SU-DHL-6 (cell line): Measurements from ENCODE around the gene MEGF10.

Experiments used
- H2AFZ ChIP-seq: fragments of 200-600 bp; sonication (generic); 2 replicates; pipeline ENCODE4 v1.6.1; 2014; ENCODE audit warnings: low read depth, mild to moderate bottlenecking, moderate library complexity, mixed read lengths, antibody characterized with exemption, low read length; ENCODE audit not compliant: severe bottlenecking
- H3F3A ChIP-seq: fragments of 200-600 bp; shearing (Covaris generic); 2 replicates; pipeline ENCODE4 v1.6.0; 2016; ENCODE audit warnings: antibody characterized with exemption, mild to moderate bottlenecking; ENCODE audit not compliant: insufficient read depth
- H3K27ac ChIP-seq: fragments of 200-600 bp; sonication (generic); 2 replicates; pipeline ENCODE4 v1.5.1; 2016; ENCODE audit warnings: low read depth, mild to moderate bottlenecking, low read length, moderate library complexity, mixed read lengths
- H3K27me3 ChIP-seq: fragments of 200-600 bp; sonication (generic), shearing (Covaris generic); 2 replicates; pipeline ENCODE4 v1.6.0; 2014; ENCODE audit warnings: mild to moderate bottlenecking, low read length
- H3K36me3 ChIP-seq: fragments of 200-600 bp; sonication (generic); 2 replicates; pipeline ENCODE4 v1.6.1; 2014; ENCODE audit warnings: mild to moderate bottlenecking, low read length, mixed read lengths
- H3K4me2 ChIP-seq: fragments of 300-600, 200-600 bp; shearing (Covaris generic), sonication (generic); 2 replicates; pipeline ENCODE4 v1.6.0; 2014; ENCODE audit warnings: low read length, low read depth, mild to moderate bottlenecking; ENCODE audit not compliant: poor library complexity, severe bottlenecking
- H3K4me3 ChIP-seq: fragments of 200-600 bp; sonication (generic); 2 replicates; pipeline ENCODE4 v1.5.1; 2014; ENCODE audit warnings: antibody characterized with exemption, low read length, mild to moderate bottlenecking, mixed read lengths; ENCODE audit not compliant: insufficient read depth, poor library complexity, severe bottlenecking
- H3K79me2 ChIP-seq: fragments of 200-600 bp; sonication (generic); 2 replicates; pipeline ENCODE4 v1.6.1; 2014; ENCODE audit warnings: mild to moderate bottlenecking, low read length, moderate library complexity; ENCODE audit not compliant: insufficient read depth
- H3K9ac ChIP-seq: fragments of 200-600 bp; sonication (generic); 2 replicates; pipeline ENCODE4 v1.7.0; 2014; ENCODE audit warnings: mild to moderate bottlenecking, low read length
- H3K9me2 ChIP-seq: fragments of 200-600 bp; sonication (generic); replicated peaks from 2 replicates; pipeline ENCODE4 v1.6.1; 2014; ENCODE audit warnings: low read length; ENCODE audit not compliant: insufficient read depth
- H3K9me3 ChIP-seq: fragments of 200-600 bp; sonication (generic); 2 replicates; pipeline ENCODE4 v1.6.1; 2014; ENCODE audit warnings: low read length, mixed read lengths; ENCODE audit not compliant: insufficient read depth
- H4K20me1 ChIP-seq: fragments of 200-600 bp; sonication (generic); 2 replicates; pipeline ENCODE4 v1.6.1; 2014; ENCODE audit warnings: low read depth, mild to moderate bottlenecking, antibody characterized with exemption, low read length, moderate library complexity, mixed read lengths
- EZH2phosphoT487 ChIP-seq: fragments of 200-600 bp; sonication (generic), shearing (Covaris generic); conservative IDR thresholded peaks from 2 replicates; pipeline ENCODE4 v1.6.1; 2018; ENCODE audit warnings: mild to moderate bottlenecking, antibody characterized with exemption, low read length, moderate library complexity, mixed read lengths
- TF ChIP-seq, protein P1 (sequence below): fragments of 200-600 bp; sonication (generic); IDR thresholded peaks from one replicate; pipeline ENCODE4 v1.5.1; 2017; ENCODE audit warnings: antibody characterized with exemption, mild to moderate bottlenecking, low read length, moderate library complexity; ENCODE audit not compliant: insufficient read depth, poor library complexity, severe bottlenecking

Gene MEGF10

DNA sequence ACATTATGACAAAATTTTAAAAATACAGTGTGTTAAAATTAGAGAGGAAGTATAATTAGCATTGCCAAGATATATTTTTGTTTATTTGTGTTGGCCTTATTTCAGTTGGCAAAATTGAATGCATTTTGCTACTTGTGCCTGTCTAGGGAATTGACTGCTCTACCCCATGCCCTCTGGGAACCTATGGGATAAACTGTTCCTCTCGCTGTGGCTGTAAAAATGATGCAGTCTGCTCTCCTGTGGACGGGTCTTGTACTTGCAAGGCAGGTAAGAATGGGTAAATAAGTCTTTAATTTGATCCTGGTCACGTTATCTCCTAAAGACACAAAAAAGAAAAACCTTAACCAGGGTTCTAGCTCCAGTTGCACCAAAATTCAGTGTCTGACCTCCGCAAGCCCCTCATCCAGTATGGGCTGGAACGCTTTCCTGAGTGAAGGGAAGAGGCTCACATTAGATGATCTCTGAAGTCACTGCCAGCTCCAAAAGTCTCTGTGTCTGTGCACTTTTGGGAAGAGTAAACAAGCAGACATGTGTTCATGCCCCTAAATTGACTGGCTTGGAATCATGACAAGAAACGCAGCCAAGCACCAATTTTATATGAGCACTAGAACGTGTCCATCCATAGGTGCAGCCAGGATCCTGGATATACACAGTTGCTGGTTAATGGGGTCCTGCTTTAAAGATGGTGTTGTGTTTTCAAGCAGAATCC, 128.5 kb downstream of the MEGF10 start:
- no peak overlapping the region for H2AFZ ChIP-seq
- no peak for TF ChIP-seq EZH2phosphoT487
- TF ChIP-seq, protein P1, sequence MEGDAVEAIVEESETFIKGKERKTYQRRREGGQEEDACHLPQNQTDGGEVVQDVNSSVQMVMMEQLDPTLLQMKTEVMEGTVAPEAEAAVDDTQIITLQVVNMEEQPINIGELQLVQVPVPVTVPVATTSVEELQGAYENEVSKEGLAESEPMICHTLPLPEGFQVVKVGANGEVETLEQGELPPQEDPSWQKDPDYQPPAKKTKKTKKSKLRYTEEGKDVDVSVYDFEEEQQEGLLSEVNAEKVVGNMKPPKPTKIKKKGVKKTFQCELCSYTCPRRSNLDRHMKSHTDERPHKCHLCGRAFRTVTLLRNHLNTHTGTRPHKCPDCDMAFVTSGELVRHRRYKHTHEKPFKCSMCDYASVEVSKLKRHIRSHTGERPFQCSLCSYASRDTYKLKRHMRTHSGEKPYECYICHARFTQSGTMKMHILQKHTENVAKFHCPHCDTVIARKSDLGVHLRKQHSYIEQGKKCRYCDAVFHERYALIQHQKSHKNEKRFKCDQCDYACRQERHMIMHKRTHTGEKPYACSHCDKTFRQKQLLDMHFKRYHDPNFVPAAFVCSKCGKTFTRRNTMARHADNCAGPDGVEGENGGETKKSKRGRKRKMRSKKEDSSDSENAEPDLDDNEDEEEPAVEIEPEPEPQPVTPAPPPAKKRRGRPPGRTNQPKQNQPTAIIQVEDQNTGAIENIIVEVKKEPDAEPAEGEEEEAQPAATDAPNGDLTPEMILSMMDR, result no peak
- H3K4me2 ChIP-seq, result no peak overlapping the region
- H3K79me2 ChIP-seq, result no peaks in the 10 kb centered on the region
- no peaks in the 10 kb centered on the region for H3F3A ChIP-seq
- H4K20me1 ChIP-seq, result no peaks in the 10 kb centered on the region
- no peak overlapping the region for H3K9ac ChIP-seq
- H3K9me3 ChIP-seq, result no peaks in the 10 kb centered on the region
- H3K36me3 ChIP-seq, result no peaks in the 10 kb centered on the region
- H3K9me2 ChIP-seq, result no peaks in the 10 kb centered on the region
- H3K27ac ChIP-seq, result no peak overlapping the region
- no peak overlapping the region for H3K4me3 ChIP-seq
- no peaks in the 10 kb centered on the region for H3K27me3 ChIP-seq

DNA sequence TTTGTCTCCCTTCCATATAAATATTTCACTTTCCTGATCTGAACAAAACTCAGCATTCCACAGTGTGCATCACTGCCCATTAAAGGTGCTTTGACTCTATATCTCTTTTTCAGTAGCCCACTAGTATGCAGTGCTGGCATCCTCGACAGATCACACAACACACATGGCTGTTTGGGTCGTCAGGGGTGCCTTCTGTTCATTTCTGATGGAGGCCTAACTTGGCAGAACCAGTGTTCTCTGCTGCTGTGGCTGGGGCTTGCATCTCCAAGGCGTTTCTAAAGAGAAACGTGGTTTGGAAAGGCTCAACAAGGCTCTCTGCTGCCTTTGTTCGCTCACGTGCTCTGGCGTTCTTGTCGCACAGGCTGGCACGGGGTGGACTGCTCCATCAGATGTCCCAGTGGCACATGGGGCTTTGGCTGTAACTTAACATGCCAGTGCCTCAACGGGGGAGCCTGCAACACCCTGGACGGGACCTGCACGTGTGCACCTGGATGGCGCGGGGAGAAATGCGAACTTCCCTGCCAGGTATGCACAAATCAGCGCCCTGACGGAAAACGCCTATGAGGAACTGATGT, 129.2 kb downstream of the MEGF10 start:
- H2AFZ ChIP-seq, result no peak overlapping the region
- no peak overlapping the region for H3K9ac ChIP-seq
- H3K27me3 ChIP-seq, result no peaks in the 10 kb centered on the region
- H3K9me2 ChIP-seq, result no peaks in the 10 kb centered on the region
- no peaks in the 10 kb centered on the region for H3F3A ChIP-seq
- H3K36me3 ChIP-seq, result no peaks in the 10 kb centered on the region
- H3K79me2 ChIP-seq, result no peaks in the 10 kb centered on the region
- H4K20me1 ChIP-seq, result no peaks in the 10 kb centered on the region
- H3K4me2 ChIP-seq, result no peak overlapping the region
- H3K9me3 ChIP-seq, result no peaks in the 10 kb centered on the region
- TF ChIP-seq, protein P1, result no peak
- TF ChIP-seq EZH2phosphoT487, result no peak
- H3K27ac ChIP-seq, result no peak overlapping the region
- no peak overlapping the region for H3K4me3 ChIP-seq

DNA sequence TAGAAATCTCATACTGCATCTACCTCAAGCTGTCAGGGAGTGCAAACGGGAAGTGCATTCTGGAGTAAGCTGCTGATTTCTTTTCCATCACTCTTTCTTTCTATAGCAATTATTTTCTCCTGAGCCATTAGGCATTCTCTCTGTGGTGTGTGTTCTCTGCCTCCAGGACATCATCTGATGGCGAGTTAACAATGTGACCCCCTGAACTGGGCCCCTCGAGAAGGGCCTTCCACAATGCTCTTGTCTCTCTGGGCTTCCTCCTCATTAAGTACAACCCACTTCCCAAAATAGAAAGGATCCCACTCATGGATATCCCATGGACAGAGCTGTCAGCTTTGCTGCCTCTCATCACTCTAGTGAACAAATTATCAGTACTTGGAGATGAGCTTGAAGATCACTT, 130.2 kb downstream of the MEGF10 start:
- Histone ChIP-seq H3K79me2 (no peaks in the 10 kb centered on the region), H3F3A (no peaks in the 10 kb centered on the region), H3K4me3 (no peak overlapping the region), H2AFZ (no peak overlapping the region), H3K27me3 (no peaks in the 10 kb centered on the region), H3K27ac (no peak overlapping the region), H3K9me3 (no peaks in the 10 kb centered on the region), H3K4me2 (no peak overlapping the region), H3K36me3 (no peaks in the 10 kb centered on the region), H3K9ac (no peak overlapping the region), H4K20me1 (no peaks in the 10 kb centered on the region), H3K9me2 (no peaks in the 10 kb centered on the region)
- TF ChIP-seq, protein P1, result no peak
- no peak for TF ChIP-seq EZH2phosphoT487
